Upper lobe of left lung (tissue), 6 donors: ENCODE data around the gene STAG1. TPM values are rescaled to one million over a fixed set of nuclear protein-coding genes. Genes with fewer than 3 reads are reported as not detected.
"Not testable (repeated sequence)": the region's sequence is repeated elsewhere in the genome, so short reads cannot be mapped to it uniquely, and the experiment has no call there.

ENCODE experiments used
- ATAC-seq, 2 donors: fragments of 200-7000 bp; cut with Tn5 transposase; one replicate each; pipeline ENCODE4 v1.9.1; 2022; ENCODE audit warnings: mild to moderate bottlenecking in 2 of 2, moderate library complexity in 2 of 2; ENCODE audit not compliant: low FRiP score in 2 of 2
- DNase-seq, 2 donors: peaks; one replicate each; pipeline ENCODE4 v3.0.0-alpha.2; 2019 to 2020
- H3K27ac ChIP-seq, 4 donors: fragments of 200-600 bp; sonication (generic); one replicate each; pipeline ENCODE4 v1.5.1; 2016 to 2019
- H3K27me3 ChIP-seq, 4 donors: fragments of 200-600 bp; sonication (generic); one replicate each; pipeline ENCODE4 v1.5.1; 2017 to 2019
- H3K36me3 ChIP-seq, 4 donors: fragments of 200-600 bp; sonication (generic); one replicate each; pipeline ENCODE4 v1.5.1; 2016 to 2019
- H3K4me1 ChIP-seq, 4 donors: fragments of 200-600 bp; sonication (generic); one replicate each; pipeline ENCODE4 v1.5.1; 2018 to 2019
- H3K4me3 ChIP-seq, 4 donors: fragments of 200-600 bp; sonication (generic); one replicate each; pipeline ENCODE4 v1.5.1; 2017 to 2019; ENCODE audit warnings: mild to moderate bottlenecking in 2 of 4, moderate library complexity in 1 of 4
- H3K9me3 ChIP-seq, 4 donors: fragments of 200-600 bp; sonication (generic); one replicate each; pipeline ENCODE4 v1.5.1; 2018 to 2019
- EP300 ChIP-seq, 4 donors: sonication (generic); formaldehyde crosslinking; IDR thresholded peaks; one replicate each; pipeline ENCODE4 v1.5.1; 2017; ENCODE audit warnings: antibody characterized with exemption in 4 of 4, control low read depth in 2 of 4
- POLR2A ChIP-seq, 4 donors: fragments of 450-650 bp; IDR thresholded peaks; one replicate each; pipeline ENCODE4 v1.5.1; 2016 to 2017; ENCODE audit warnings: antibody characterized with exemption in 4 of 4, mild to moderate bottlenecking in 2 of 4
- POLR2AphosphoS5 ChIP-seq, 2 donors: sonication (generic); formaldehyde crosslinking; IDR thresholded peaks; one replicate each; pipeline ENCODE4 v1.5.1; 2017; ENCODE audit warnings: antibody characterized with exemption in 2 of 2
- WGBS, 2 donors: methylation state at CpG; one replicate each; pipeline ENCODE4 v1.1.5; 2017 to 2018; 5-methylcytosine and 5-hydroxymethylcytosine counted together
- total RNA-seq, 6 donors: library from RNA; depleted of rRNA in 4 of 6; stranded (reverse); fragments of >200 nt in 4 of 6; gene quantifications; one replicate each; pipeline versions ENCODE4 v1.1.0 to v1.2.1, GENCODE V29; 2016 to 2021
- TF ChIP-seq, protein P1 (sequence below), 6 experiments: fragments of 450-650 bp in 4 of 6; fragments of 200-600 bp in 2 of 6; sonication (generic) in 2 of 6; IDR thresholded peaks; one replicate each; pipeline ENCODE4 v1.5.1; 2016 to 2019; ENCODE audit warnings: antibody characterized with exemption in 6 of 6
- donor health status: DM: no; HTN: no; CAD: no; lungs with moderate emphysema.
- donor health status: DM: no; HTN: yes; CAD: no; lungs with severe emphysema.

The STAG1 gene
- total RNA-seq, 6 donors from 2014 or later = 19.1 to 65.0 (median 34.2) TPM

DNA sequence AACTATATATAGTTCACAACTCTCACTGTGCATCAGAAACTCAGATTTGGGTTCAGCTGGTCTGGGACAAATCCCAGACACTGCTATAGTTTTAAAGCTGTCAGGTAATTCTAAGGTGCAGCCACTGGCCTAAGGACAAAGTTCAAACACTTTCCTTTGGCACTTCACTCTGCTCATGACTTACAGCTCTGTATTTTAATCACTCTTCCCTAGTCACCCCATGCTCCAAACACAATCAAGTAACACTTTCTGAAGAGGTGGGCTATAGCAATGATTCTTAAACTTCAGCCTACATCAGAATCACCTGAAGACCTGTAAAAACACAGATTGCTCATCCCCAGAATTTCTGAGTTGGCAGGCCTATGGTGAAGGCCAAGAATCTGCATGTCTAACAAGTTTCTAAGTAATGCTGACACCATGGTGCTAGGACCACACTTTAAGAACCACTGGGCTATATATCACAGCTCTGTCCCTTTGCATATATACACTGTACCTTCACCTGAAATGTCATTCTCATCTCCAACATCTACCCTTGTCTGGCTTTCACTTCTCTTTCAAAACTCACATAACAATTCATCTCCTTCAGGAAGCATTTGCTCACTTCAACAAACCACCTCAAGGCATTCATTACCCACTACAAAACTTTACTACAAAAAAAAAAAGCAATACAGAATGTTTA, 21.4 kb downstream of the STAG1 start:
- Histone ChIP-seq H3K27me3 (no peaks in the 10 kb centered on the region), H3K9me3 (no peaks in the 10 kb centered on the region), H3K36me3 (no peaks in the 10 kb centered on the region), H3K27ac (no peak overlapping the region), H3K4me3 (no peak overlapping the region), H3K4me1 (peaks cover 17 to 51% (median 43%) of the 10 kb centered on the region in 4 donors)
- ATAC-seq = no peak
- no peak for DNase-seq
- no peak for TF ChIP-seq POLR2A (IDR thresholded peaks at IDR 0.05)
- TF ChIP-seq POLR2AphosphoS5 (IDR thresholded peaks at IDR 0.05) = no peak
- no peak for TF ChIP-seq EP300 (IDR thresholded peaks at IDR 0.05)
- TF ChIP-seq, protein P1, sequence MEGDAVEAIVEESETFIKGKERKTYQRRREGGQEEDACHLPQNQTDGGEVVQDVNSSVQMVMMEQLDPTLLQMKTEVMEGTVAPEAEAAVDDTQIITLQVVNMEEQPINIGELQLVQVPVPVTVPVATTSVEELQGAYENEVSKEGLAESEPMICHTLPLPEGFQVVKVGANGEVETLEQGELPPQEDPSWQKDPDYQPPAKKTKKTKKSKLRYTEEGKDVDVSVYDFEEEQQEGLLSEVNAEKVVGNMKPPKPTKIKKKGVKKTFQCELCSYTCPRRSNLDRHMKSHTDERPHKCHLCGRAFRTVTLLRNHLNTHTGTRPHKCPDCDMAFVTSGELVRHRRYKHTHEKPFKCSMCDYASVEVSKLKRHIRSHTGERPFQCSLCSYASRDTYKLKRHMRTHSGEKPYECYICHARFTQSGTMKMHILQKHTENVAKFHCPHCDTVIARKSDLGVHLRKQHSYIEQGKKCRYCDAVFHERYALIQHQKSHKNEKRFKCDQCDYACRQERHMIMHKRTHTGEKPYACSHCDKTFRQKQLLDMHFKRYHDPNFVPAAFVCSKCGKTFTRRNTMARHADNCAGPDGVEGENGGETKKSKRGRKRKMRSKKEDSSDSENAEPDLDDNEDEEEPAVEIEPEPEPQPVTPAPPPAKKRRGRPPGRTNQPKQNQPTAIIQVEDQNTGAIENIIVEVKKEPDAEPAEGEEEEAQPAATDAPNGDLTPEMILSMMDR (IDR thresholded peaks at IDR 0.05) = no peak

DNA sequence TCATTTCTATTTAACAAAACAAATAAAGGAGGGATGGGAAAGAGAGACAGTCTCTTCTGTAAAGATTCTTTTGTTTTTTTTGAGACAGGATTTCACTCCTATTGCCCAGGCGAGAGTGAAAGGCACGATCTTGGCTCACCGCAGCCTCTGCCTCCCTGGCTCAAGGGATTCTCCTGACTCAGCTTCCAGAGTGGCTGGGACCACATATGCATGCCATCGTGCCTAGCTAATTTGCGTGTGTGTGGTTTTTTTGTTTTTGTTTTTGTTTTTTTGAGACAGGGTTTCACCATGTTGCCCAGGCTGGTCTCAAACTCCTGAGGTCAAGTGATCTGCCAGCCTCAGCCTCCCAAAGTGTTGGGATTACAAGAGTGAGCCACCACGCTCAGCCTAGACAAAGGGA, 23.3 kb downstream of the STAG1 start:
- no peaks in the 10 kb centered on the region for H3K9me3 ChIP-seq
- TF ChIP-seq POLR2A (IDR thresholded peaks at IDR 0.05) = no peak
- TF ChIP-seq, protein P1 (IDR thresholded peaks at IDR 0.05) = no peak
- TF ChIP-seq POLR2AphosphoS5 (IDR thresholded peaks at IDR 0.05) = no peak
- no peak for TF ChIP-seq EP300 (IDR thresholded peaks at IDR 0.05)
- H3K4me1 ChIP-seq = peaks cover 16 to 55% (median 44%) of the 10 kb centered on the region in 4 donors
- H3K27me3 ChIP-seq = no peaks in the 10 kb centered on the region
- DNase-seq (no peak), ATAC-seq (peak in 1 of 2 donors; percentile 80)
- 55 to 66% methylated on average over 6 of the region's 6 CpGs for WGBS, 2 donors
- no peak overlapping the region for H3K4me3 ChIP-seq
- no peaks in the 10 kb centered on the region for H3K36me3 ChIP-seq
- H3K27ac ChIP-seq = no peak overlapping the region

DNA sequence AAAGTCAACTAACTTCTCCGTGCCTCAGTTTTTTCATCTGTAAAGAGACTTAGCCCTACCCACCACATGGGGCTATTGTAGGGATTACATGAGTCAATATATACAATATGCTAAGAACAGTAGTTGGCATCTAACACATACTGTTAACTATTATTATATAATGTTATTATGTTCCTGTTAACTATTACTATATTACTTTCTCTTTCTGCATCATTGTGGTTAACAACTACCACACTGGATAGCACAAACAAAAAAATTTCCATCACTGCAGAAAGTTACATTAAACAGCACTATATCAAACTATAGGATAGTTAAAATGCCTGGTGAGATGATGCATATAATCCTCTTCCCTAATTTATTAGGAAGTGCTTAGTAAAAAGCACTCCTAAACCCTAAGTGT, 23.7 kb downstream of the STAG1 start:
- H3K27ac ChIP-seq = no peak overlapping the region
- DNase-seq (no peak), ATAC-seq (no peak)
- 81 to 86% methylated on average over 1 of the region's 1 CpG for WGBS, 2 donors
- H3K36me3 ChIP-seq = no peaks in the 10 kb centered on the region
- H3K9me3 ChIP-seq = no peaks in the 10 kb centered on the region
- H3K4me1 ChIP-seq = peaks cover 16 to 55% (median 44%) of the 10 kb centered on the region in 4 donors
- TF ChIP-seq POLR2AphosphoS5 (IDR thresholded peaks at IDR 0.05) = no peak
- TF ChIP-seq, protein P1 (IDR thresholded peaks at IDR 0.05) = no peak
- no peaks in the 10 kb centered on the region for H3K27me3 ChIP-seq
- no peak overlapping the region for H3K4me3 ChIP-seq

DNA sequence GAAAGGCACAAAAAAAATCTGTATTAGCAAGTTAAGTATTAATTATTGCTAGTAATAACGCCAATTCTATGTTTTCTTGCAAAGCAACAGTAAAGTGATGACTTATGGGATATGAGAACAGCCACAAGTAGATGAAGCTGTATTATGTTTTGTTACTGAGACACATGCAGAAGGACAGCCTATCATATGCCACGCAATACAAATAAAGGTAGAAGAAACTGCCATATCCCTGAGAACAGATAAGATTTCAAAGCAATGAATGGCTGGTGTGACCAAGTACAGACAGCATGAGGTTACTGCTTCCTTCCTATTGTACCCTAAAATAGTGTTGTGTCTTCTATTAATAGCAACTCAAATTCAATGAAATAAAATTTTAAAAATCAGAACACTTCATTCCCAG, 26.7 kb downstream of the STAG1 start:
- Histone ChIP-seq H3K4me1 (peaks cover 16 to 41% (median 33%) of the 10 kb centered on the region in 4 donors), H3K4me3 (no peak overlapping the region), H3K27ac (no peak overlapping the region), H3K27me3 (no peaks in the 10 kb centered on the region), H3K9me3 (no peaks in the 10 kb centered on the region), H3K36me3 (no peaks in the 10 kb centered on the region)
- WGBS, 2 donors = 70 to 78% methylated on average over 2 of the region's 2 CpGs
- TF ChIP-seq, protein P1 (IDR thresholded peaks at IDR 0.05) = no peak
- TF ChIP-seq EP300 (IDR thresholded peaks at IDR 0.05) = no peak
- no peak for TF ChIP-seq POLR2AphosphoS5 (IDR thresholded peaks at IDR 0.05)
- TF ChIP-seq POLR2A (IDR thresholded peaks at IDR 0.05) = no peak
- DNase-seq (no peak), ATAC-seq (no peak)

DNA sequence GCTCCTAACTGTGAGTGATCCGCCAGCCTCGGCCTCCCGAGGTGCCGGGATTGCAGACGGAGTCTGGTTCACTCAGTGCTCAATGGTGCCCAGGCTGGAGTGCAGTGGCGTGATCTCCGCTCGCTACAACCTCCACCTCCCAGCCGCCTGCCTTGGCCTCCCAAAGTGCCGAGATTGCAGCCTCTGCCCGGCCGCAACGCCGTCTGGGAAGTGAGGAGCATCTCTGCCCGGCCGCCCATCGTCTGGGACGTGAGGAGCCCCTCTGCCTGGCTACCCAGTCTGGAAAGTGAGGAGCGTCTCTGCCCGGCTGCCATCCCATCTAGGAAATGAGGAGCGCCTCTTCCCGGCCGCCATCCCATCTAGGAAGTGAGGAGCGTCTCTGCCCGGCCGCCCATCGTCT, 29.3 kb downstream of the STAG1 start:
- H3K27me3 ChIP-seq, H3K4me3 ChIP-seq, H3K36me3 ChIP-seq, H3K27ac ChIP-seq, ATAC-seq, H3K9me3 ChIP-seq: not testable (repeated sequence)
- H3K4me1 ChIP-seq = peaks cover 11 to 27% (median 18%) of the 10 kb centered on the region in 4 donors
- DNase-seq = peak in 1 of 2 donors; percentile 58
- 99% methylated on average over 13 of the region's 27 CpGs; no CpG with 5 or more reads in 1 of the 2 donors for WGBS, 2 donors

DNA sequence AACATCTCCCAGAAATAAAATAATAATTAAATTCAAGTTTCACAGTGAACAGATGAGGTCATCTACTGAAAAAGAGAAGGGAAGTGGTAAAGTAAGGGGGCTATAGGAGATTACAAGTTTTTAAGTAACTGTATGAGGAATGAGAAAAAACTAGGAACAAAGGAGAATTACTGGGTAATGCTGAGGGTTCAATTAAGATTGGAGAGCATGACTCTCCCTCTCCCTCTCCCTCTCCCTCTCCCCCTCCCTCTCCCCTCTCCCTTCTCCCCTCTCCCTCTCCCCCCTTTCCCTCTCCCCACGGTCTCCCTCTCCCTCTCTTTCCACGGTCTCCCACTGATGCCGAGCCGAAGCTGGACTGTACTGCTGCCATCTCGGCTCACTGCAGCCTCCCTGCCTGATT, 29.8 kb downstream of the STAG1 start:
- 80 to 100% methylated on average over 1 of the region's 5 CpGs for WGBS, 2 donors
- H3K4me1 ChIP-seq = peaks cover 11 to 27% (median 17%) of the 10 kb centered on the region in 4 donors
- H3K27me3 ChIP-seq, H3K9me3 ChIP-seq, H3K4me3 ChIP-seq, H3K27ac ChIP-seq, ATAC-seq, DNase-seq, H3K36me3 ChIP-seq: not testable (repeated sequence)
